Epithelial cell of umbilical artery (primary cell): Measurements from ENCODE around the gene PPP1R10. TPM values are rescaled to one million over a fixed set of nuclear protein-coding genes. Genes with fewer than 3 reads are reported as not detected.

Source experiments
- total RNA-seq: library from RNA; depleted of rRNA; stranded (reverse); fragments of >200 nt; gene quantifications from 2 replicates; pipeline ENCODE4 v1.2.3, GENCODE V29; 2014

PPP1R10 gene
- total RNA-seq: 8.8 and 12.9 TPM in 2 replicates

DNA sequence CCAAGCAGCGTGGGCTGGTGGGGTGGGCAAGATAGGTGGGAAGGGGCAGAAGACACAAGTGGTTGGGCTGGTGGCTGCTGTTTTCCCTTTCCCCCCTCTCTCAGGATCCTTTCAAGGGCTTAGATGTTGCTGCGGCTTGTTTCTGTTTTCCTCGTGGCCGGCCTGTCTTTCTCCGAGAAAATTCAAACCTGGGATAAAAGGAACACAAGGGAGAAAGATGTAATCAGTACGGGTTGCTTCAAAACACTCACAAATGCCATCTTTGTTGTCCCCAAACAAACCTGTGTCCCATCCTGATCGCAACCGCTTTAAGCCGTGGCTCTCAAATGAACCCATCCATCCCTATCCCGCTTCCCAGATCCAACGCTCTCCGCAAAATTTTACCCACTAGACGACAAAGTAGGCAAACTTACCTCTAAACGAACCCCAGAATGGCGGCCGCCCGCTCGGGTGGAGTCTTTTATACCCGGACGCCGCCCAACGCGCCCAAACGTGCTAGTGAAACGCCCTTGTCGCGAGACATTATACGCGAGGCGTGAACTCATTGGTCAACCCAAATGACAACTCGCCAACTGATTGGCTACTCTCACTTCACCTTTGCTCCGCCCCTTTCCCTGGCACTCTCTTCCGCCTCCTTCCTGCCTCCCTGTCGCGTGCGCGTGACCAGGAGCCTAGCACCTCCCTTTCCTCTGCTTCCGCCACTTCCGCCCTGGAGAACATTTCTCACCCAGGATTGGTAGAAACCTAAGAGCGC, at the start of gene PPP1R10:
PPP1R10 (minus strand) TSS at position 433 of the 754 bp plus-strand sequence. CDS start 7,299 bp downstream, outside the sequence.

DNA sequence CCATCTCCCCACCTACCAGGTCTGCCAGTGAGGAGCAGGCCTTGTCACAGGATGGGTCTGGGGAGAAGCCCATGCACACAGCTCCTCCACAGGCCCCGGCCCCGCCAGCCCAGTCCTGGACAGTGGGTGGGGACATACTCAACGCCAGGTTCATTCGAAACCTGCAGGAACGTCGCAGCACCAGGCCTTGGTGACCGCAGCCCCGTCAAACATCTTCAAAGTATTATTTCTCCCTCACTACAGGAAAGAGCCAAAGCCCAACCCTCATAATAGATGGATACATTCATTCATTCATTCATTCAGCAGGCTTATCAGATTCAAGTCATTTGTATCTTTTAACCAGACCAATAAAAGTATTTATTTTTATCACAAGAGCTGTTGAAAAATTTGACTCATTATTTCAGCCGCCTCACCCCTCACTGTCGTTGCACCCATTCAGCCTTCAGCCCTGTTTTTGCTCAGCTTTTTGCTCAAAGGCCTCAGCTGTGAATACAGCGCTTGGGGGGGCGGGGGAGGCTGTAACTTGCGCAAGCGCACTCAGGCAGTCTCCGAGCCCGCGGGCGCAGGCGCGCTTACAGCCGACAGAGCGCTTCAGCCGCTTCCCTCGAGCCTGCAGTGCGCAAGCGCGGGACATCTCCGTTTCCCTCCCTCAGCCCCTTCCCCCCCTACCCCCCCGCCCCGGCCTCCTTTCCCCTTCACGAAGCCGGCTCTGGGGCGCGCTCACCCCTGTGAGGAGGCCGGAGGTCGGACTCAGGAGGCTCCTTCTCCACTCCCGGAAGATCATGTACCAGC, 29.6 kb upstream of the PPP1R10 start, which contains the start of gene C6orf136:
C6orf136 (plus strand) TSS at position 684 of the 792 bp plus-strand sequence; CDS start at position 783, 99 bp downstream.

DNA sequence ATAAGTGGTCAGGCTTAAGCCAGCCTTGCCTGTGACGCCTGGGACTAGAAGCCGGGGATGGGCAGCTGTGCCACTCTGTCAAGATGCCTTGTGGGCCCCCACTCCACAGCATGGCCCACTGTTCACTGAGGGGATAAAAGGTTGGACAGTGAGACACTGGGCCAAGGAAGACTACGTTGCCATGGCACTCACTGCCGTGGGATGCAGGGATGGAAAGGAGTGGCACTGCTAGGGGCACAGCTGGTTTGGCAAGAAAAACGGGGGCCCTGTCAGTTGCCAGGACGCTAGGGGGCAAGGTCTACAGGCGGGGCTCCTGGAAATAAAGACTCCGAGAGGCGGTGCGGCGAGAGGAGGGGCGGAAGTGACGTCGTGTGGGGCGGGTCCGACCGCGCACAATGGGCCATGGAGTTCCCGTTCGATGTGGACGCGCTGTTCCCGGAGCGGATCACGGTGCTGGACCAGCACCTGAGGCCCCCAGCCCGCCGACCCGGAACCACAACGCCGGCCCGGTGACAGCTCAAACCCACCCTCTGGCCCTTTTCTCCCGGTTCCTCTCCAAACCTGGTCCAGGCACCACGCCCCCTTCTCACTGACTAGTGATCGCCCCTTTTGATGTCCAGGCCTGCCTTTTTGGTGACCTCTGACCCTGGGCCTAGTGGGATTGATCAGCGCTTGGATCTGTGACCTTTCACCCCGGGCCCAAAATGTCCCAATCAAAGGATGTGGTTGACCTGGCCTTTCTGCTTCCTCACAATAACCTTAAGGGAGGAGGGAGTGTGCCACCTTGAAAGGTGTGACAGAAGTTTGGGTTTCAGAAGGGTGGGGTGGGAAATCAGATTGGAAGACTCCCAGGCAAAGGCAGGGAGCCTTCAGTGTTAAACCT, 9.7 kb upstream of the PPP1R10 start, which contains the start of gene ATAT1:
ATAT1 (plus strand) TSS at position 391 of the 883 bp plus-strand sequence.

DNA sequence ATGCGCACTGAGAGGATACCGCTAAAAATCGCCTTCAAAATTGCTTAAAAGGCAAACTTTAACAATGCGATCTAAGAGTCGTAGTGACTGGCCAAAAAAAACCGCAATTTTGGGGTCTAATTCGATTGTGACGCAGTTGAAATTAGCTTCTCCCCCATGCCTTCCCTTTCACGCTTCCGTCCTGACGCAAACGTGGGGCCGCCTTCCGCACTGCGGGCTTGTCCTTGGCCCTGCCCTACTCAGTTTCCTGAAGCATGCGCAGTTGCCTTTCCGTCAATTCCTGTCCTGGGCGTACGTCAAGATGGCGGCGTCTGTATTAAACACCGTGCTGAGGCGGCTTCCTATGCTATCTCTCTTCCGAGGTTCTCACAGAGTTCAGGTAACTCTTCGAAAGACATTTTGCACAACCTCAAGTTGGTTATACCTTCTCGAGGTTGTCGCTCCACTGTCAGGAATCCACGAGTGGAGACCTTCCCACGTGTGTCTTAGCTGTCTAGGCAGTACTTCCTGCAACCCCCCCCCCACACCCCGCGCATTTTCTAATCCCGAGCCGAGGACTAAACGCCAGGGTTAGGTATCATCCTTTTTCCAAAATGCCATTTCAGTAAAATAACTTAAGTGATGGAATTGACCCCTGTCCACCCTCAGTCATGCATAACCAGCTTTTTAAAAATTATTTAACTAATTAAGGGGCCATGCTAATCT, 674 bp upstream of the PPP1R10 start, which contains the start of gene MRPS18B:
MRPS18B (plus strand) TSS at position 276 of the 705 bp plus-strand sequence; CDS start at position 302, 26 bp downstream.

DNA sequence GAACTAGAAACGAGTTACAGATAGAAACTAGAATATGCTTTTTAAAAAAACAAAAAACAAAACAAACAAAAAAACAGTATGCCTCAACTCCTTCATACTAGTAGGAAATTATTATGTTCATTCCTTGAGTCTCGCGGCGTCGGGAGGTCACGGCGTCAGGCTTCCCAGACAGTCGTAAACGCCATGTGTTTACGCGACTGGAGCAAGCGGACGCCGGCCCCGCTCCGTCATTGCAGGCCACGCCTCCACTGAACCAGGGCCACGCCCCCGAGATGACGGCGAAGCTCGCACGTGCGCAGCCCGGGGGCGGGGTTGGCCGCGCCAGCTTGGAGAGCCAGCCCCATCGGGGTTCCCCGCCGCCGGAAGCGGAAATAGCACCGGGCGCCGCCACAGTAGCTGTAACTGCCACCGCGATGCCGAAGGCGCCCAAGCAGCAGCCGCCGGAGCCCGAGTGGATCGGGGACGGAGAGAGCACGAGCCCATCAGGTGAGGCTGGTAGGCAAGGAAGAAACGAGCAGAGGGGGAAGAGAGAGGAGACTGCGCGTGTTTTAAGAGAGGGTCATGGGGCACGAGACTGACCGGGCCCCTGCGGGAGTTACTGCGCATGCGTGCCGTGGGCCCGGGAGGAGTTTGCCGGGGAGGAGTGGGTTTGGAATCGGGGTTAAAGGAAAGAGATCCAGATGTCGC, 45.8 kb downstream of the PPP1R10 start, which contains the start of gene ABCF1:
ABCF1 (plus strand) TSS at position 368 of the 687 bp plus-strand sequence; CDS start at position 414, 46 bp downstream.

DNA sequence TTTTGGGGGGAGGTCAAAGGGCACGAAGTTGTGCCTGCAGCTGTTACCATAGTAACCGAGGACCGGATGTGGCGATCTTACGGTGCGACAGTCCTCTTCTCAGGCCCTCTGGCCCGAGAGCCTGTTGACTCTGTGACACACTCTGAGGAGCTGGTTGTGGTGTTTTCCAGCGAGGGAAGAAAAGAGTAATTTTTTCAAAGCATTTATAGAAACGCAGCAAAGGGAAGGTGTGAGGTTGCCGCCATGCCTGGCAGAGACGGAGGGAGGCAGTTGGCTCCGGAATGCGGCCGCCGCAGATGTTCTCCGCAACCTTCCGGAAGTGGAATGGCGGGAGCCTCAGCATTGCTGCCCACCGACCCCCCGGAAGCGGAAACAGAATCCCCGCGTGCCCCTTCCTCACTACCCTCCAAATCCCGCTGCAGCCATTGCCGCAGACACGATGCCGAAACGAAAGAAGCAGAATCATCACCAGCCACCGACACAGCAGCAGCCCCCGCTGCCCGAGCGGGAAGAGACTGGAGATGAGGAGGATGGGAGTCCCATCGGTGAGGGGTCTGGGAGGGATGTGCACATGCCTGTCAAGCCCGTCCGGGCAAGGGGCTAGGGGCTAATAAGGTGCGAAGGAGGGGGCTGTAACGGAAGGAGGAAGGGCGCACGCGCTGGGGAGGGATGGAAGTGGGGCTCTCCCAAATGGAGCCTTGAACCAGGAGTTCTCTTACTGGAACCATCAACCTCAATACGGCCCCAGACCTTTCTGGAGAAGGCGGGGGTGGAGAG, 59.9 kb downstream of the PPP1R10 start, which contains the start of gene PRR3:
PRR3 (plus strand) TSS at position 390 of the 777 bp plus-strand sequence; CDS start at position 440, 50 bp downstream.

DNA sequence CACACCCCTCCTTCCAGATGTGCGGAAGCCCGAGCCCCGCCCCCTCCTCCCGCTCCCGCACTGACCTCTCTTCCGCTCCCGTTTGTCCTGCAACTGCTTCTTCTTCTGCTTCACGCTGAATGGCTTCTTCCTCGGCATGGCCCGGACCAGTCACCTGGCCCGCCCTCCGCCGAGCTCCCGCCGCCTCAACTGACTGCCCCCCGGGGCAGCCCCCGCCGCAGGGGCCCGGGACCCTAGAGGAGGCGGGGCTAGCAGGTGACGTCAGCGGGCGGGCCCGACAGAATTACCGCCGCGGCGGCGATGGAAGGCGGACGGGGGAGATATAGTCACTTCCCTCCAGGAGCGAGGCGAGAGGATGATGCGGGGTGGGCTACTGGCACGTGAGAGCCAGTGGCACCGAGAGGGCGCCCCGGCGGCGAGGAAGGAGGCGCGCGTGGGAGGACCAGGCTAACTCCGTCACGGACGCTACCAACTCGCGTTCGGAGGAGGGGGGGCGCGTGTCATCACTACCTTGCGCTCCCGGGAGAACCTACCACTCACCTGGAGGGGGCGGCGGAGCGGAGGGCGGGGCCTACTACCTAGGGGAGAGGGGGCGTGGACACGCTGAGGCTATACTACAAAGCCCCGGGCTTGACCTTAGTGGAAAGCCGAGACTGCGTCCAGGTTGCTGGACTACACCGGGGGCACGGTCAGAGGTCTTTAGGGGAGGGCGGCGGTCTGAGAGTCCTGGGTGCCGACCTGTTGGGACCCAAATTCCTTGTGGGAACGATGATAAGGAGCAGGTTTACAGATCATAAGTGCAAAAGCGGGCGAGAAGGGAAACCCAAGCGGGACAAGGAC, 60.8 kb downstream of the PPP1R10 start, which contains the start of gene GNL1:
GNL1 (minus strand) TSS at position 424 of the 840 bp plus-strand sequence; CDS start at position 138, 286 bp downstream.

Other genes starting within 250 kb of the PPP1R10 start
- 548 and 551 TPM in 2 replicates for gene HLA-E, start 127.7 kb downstream of the PPP1R10 start, total RNA-seq
- 41.6 and 45.1 TPM in 2 replicates for gene GNL1, start 60.8 kb downstream of the PPP1R10 start, total RNA-seq
- gene PRR3, start 59.9 kb downstream of the PPP1R10 start, total RNA-seq: 1.5 and 2.6 TPM in 2 replicates
- 43.5 and 44.2 TPM in 2 replicates for gene ABCF1, start 45.8 kb downstream of the PPP1R10 start, total RNA-seq
- 55.5 and 57.3 TPM in 2 replicates for gene MRPS18B, start 597 bp upstream of the PPP1R10 start, total RNA-seq
- gene ATAT1, start 9.6 kb upstream of the PPP1R10 start, total RNA-seq: 2.6 and 5.8 TPM in 2 replicates
- 3.2 and 4.5 TPM in 2 replicates for gene C6orf136, start 29.9 kb upstream of the PPP1R10 start, total RNA-seq
- 38.3 and 41.0 TPM in 2 replicates for gene DHX16, start 55.8 kb upstream of the PPP1R10 start, total RNA-seq
- gene PPP1R18, start 69.4 kb upstream of the PPP1R10 start, total RNA-seq: 48.1 and 49.8 TPM in 2 replicates
- 1.9 and 3.8 TPM in 2 replicates for gene NRM, start 73.7 kb upstream of the PPP1R10 start, total RNA-seq
- gene MDC1, start 100.0 kb upstream of the PPP1R10 start, total RNA-seq: 6.2 and 7.5 TPM in 2 replicates
- 311 and 367 TPM in 2 replicates for gene TUBB, start 103.1 kb upstream of the PPP1R10 start, total RNA-seq
- 31.5 and 64.0 TPM in 2 replicates for gene FLOT1, start 125.4 kb upstream of the PPP1R10 start, total RNA-seq
- 160 and 166 TPM in 2 replicates for gene IER3, start 127.3 kb upstream of the PPP1R10 start, total RNA-seq